DMS79 (cell line): ENCODE measurements around the gene DGAT2.
"Not testable (repeated sequence)": the region's sequence is repeated elsewhere in the genome, so short reads cannot be mapped to it uniquely, and the experiment has no call there.

Experiments used
- DNase-seq: peaks from one replicate; lab custom pipeline; 2025; lab: John Stamatoyannopoulos, UW

The DGAT2 gene, protein sequence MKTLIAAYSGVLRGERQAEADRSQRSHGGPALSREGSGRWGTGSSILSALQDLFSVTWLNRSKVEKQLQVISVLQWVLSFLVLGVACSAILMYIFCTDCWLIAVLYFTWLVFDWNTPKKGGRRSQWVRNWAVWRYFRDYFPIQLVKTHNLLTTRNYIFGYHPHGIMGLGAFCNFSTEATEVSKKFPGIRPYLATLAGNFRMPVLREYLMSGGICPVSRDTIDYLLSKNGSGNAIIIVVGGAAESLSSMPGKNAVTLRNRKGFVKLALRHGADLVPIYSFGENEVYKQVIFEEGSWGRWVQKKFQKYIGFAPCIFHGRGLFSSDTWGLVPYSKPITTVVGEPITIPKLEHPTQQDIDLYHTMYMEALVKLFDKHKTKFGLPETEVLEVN

DNA sequence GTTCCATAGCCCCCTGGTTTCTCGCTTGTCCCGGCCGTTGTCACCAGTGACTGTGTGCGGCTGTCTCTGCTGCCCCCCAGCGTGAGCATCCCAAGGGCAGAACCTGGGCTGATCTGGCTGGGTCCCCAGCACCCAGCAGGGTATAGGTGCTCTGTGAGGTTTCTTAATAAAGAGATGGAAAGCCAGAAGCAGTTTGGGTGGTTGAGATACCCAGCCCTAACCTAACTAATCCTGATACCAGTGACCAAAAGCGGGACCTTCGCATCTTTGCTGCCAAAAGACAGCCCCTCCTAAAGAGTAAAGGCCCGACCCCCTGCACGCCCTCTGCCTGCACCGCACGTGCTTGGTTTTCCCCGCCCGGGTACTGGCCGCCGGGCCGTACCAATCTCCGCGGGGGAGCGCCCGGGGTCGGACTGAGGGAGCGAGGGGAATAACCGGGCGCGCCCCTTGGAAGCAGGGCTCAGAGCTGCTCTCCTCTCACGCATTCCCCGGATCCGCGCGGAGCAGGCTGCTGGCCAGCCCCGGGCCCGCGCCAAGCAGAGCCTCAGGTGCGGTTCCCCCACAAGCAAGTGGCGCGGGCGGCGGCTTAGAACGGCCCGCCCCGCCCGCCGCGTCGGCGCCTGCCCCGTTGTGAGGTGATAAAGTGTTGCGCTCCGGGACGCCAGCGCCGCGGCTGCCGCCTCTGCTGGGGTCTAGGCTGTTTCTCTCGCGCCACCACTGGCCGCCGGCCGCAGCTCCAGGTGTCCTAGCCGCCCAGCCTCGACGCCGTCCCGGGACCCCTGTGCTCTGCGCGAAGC lies at the start of gene DGAT2:
TSS of gene DGAT2 (plus strand) at position 667 of the 797 bp plus-strand sequence. CDS start 214 bp downstream, outside the sequence.
- DNase-seq, result peak; percentile 81

DNA sequence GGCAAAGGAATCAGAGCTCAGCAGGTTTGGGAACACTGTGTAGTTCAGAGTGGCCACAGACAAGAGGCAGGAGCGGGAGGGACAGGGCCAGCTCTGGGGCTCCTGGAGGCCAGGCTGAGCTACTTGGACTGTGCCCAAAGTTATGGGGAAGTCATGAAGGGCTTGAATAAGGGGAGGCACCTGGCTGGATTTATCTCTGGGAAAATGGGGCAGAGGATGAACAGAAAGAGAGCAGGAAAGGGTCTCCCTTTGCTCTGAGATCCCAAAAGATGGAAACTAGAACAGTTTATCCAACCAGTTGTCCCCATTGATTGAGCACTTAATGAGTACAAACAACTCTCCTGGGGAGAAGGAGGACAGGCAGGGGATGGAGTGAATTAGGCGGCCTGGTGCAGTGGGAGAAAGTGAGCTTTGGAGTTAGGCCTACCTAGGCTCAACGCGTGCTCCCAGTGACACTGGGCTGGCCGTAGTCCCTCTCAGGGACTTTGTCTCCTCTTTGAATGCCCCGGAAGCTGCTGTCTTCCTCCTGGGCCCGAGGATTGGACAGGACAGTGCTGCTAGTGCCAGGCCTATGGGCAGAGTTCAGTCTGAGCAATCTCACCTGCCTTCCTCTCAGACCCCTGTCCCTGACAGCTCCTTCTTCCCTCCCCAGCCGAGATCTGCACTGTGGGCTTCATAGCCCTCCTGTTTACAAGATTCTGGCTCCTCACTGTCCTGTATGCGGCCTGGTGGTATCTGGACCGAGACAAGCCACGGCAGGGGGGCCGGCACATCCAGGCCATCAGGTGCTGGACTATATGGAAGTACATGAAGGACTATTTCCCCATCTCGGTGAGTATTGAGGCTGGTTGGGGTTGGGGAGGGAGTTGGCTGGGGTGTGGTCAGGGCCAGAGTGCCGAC lies 49.0 kb upstream of the DGAT2 start:
- DNase-seq, result no peak

DNA sequence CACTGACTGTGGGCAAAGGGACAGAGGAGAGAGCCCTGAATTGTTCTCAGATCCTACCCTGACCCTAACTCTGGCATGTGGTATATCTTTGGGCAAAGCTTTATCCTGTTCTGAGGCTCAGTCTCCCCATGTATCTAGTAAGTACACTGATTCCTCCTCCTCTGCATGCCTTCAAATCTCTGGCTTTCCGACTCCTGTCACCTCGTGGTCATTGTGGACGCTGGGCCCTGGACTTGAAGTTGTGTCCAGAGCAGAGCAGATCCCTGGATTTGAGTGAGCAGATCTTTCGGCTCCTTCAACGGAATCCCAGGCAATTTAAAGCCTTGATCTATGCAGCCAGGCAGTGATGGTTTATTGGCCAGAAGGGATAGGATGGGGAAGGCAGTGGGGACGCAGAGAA lies 47.9 kb upstream of the DGAT2 start:
- no peak for DNase-seq

DNA sequence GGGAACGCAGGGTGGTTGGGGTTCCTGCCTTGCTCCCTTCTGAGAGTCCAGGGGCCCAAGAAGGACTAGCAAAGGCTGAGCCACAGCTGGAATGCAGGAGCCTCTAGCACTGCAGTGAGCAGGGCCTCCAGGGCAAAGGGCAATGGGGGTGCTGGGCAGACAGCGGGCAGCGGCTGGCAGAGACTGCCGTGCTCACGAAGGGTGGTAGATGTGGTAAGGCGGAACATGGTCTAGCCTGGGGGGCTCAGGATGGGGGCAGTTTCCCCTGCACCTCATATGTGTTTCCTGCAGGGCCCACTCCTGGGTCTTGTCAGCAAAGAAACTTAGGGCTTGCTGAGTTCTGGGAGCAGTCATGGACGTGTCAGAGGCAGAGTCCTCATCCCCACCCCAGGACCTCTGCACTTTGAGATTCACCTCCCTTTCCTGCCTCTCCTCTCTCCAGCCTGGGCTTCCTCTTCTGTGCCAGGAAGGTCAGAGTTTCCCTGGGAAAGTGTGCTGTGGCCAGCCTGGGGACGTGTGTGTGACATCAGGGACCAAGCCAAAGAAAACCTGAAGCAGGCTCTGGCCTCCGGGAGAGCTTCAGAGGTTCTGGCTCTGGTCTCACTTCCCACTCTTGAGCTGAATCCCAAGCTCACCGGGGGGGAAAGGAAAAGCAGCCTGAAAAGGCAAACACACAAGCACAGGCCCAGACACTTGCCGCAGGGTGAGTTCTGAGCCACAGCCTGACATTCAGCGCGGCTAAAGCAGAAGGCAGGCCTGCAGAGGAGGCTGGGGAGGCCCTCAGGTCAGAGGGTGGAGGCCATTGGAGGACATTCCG lies 46.5 kb upstream of the DGAT2 start:
- DNase-seq, result no peak

DNA sequence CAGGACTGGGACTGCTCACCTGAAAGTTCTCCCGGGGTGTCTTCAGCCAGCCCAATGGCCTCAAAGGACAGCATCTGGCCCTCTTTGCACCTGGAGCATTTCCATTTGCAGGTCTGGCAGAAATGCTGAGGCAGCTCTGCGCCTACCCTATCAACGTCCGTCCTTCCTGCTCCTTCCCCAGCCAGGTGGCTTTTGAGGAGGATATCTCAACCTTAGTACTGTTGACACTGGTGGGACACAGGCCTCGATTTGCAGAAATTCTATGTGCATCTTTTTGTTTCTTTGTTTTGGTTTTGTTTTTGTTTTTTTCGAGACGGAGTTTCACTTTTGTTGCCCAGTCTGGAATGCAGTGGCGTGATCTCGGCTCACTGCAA lies 45.9 kb upstream of the DGAT2 start:
- DNase-seq, result no peak

DNA sequence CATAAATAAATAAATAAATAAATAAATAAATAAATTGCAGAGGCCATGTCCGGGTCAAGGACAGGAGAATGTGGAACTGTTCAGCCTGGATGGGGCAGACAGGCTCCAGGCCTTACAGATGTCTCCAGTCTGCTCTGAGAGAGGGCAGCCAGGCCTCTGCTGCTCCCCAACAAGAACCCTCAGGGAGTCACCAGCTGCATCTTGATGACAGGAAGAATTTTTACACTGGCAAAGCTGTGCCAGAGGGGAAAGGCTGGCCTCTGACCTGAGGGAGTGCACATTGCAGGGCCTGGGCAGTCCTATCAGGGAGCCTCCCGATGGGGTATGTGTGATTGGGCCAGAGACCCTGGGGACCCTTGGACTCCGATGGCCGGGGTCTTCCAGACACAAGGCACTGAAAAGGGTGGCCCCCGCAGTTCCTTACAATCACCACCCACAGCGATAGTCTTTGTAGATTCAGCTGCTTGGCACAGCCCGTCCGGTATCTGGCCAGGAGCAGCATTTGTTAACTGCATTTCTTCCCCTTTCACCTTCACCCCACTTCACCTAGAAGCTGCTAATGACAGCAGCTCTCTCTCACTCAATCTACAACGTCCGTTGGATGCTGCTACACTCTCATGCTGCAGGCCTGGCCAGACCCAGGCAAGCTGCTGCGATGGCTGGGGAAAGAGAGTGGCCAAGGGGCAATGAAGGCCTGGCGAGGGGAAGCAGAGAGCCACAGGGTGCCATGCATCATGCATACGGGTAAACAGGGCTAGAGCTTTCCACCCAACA lies 42.8 kb upstream of the DGAT2 start:
- DNase-seq, result no peak

DNA sequence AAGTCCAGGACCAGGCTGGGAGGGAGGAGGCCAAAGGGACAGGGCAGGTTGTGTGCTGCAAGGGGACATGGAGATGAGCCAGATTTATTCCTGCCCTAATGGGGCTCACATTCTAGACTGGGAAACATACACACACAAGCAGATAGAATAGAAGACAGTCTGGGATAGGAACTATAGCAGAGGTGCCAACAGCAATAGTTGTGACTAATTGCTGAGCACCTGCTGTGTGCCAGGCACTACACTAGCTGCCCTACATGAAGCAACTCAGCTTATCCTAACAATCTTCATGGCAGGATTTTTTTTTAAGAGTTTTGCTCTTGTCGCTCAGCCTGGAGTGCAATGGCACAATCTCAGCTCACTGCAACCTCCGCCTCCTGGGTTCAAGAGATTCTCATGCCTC lies 39.6 kb upstream of the DGAT2 start:
- no peak for DNase-seq

DNA sequence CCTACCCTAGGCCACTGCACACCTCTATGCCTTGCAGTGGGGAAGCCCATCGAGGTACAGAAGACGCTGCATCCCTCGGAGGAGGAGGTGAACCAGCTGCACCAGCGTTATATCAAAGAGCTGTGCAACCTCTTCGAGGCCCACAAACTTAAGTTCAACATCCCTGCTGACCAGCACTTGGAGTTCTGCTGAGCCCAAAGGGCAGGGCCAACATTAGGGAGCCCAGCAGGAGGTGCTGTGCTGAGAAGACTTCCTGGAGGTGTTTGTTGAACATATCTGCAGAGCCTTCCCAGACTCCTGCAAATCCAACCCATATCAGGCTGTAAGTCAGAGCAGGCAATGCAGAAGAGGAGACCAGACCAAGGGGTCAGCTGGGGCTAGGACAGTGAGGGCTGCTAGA lies 37.5 kb upstream of the DGAT2 start:
- DNase-seq, result no peak

DNA sequence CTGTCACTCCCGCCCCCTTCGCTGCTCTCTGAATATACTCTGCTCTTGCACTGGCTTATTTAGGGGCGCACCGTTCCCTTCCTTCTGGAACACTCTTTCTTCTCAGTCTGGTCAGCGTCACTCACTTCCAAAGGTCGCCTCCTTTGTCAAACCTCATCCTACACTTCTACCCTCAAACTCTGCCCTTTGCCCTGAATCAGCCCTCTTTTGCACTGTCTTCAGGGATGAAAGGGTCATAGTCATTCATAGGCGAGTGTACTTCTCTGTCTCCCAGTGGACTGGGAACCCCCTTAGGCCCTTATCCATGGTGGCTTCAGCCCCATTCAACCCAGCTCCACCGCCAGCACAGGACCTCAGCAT lies 35.5 kb upstream of the DGAT2 start:
- DNase-seq, result no peak

DNA sequence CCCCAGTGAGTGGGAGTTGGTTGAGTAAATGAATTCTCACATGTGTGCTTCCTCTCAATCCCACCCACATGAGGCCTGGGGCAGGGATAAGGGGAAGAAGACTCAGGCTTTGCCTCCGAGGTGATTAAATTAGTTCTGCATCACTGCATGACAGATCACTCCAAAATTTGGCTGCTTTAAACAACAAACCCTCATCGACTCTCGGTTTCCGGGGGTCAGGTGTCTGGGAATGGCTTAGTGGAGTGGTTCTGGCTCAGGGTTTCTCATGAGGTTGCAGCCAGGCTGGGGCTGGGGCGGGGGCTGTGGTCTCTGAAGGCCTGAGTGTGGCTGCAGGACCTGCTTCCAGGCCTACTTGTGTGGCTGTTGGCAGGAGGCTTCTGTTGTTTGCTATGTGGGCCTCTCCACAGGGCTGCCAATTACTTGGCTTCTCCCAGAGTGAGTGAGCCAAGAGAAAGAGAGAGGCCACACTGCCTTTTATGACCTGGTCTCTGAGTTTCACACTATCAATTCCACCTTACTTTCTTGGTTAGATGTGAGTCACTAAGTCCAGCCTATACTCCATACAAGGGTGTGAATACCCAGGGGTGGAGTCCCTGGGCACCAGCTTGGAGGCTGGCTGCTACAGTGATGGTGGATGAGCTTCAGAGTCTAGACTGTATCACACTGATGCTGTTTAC lies 35.0 kb upstream of the DGAT2 start:
- DNase-seq, result peak; percentile 93

DNA sequence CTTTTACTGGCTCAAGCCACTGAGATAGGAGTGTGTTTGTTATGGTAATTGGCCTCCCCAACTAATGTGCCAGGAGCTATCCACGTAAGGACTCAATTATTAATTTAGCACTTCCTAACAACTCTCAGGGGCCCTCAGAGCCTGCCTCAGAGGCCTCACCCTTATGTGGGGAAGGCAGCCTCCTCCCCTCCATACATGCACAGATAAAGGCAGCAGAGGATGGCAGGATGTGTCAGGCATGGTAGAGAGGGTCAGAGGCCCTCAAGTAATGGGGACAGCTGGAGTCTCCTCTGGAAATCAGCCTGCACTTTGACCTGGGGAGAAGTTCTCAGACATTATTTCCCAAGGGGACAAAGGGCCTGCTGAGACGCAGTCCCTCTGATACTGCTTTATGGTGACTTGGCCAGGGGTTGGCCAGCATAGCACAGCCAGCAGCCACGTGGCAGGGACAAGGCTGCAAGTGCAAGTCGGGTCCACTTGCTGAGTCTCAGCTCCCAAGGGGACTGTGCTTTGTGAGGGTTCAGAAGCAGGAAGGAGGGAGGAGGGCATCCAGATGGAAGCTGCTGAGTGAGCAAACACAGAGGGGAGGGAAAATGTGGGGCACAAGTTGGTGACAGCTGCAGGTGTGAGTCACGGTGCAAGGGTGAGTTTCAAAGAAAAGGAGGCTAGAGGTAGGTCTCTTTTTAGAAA lies 33.9 kb upstream of the DGAT2 start:
- no peak for DNase-seq

DNA sequence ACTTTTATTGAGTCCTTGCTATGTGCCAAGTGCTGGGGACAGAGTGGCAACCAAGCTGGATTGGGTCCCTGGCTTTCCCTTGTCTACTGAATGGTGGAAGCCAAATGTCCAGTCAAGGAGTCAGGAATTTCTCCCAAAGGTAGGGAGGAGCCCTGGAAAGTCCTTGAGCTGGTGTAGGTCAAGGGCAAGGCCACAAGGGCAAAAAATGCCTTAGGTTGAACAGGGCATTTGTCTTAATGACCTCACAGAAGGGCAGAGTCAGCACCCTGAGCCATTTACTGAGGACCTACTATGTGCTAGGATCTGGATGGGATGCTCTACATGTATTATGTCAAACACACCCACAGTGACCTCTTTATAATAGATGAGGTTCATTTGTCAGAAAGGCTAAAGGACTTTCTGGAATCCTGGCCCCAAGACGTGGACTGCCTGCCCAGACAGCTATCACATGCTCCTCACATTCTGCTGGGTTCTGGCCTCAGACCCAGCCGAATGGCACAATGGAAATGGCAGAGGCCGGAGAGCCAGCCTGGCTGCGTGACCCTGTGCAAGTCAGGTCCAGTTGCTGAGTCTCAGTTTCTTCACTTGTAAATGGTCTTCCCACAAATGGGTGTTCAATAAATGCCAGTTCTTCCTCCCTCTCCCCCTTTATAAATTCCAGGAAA lies 33.3 kb upstream of the DGAT2 start:
- no peak for DNase-seq

DNA sequence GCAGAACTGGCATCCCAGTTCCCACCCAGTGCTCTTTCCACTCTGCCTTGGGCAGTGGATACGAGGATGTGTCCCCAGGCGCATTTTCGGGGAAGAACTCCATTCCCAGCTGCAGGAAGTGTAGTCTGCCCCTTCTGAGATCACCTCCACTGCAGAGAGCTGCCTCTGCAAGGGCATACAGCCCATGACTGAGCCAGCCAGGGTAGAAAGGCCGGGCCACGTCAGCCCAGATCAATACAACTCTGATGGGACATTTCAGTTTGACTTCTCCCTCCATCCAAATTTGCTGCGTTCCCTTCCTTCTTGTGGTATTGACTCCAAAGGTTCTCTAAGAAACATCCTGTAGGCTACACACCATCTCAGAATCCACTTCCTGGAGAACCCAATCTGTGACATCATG lies 31.3 kb upstream of the DGAT2 start:
- DNase-seq, result no peak

DNA sequence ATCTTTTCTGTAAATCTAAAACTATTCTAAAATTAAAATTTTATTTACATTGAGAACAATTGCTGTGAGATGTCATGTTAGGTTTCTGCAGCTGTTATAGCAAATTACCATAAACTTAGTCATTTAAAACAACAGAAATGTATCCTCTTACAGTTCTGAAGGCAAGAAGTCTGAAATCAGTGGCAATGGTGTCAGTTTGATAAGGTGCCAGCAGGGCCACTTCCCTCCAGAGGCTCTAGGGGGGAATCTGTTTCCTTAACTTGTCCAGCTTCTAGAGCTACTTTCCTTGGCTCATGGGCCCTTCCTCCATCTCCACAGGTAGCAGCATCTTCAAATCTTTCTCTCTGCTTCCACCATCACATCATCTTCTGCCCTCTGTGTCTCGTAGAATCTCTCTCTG lies 27.9 kb upstream of the DGAT2 start:
- DNase-seq, result no peak

DNA sequence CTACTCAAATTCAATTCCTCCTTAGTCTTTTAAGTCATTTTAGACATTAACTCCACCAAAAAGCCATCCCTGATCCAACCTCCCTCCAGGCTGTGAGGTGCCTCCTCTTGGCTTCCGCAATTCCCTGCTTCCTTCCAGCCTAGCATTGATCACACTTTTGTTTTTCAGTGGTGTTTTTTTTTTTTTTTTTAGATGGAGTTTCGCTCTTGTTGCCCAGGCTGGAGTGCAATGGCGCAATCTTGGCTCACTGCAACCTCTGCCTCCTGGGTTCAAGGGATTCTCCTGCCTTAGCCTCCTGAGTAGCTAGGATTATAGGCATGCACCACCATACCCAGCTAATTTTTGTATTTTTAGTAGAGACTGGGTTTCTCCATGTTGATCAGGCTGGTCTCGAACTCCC lies 25.4 kb upstream of the DGAT2 start:
- DNase-seq, result not testable (repeated sequence)

DNA sequence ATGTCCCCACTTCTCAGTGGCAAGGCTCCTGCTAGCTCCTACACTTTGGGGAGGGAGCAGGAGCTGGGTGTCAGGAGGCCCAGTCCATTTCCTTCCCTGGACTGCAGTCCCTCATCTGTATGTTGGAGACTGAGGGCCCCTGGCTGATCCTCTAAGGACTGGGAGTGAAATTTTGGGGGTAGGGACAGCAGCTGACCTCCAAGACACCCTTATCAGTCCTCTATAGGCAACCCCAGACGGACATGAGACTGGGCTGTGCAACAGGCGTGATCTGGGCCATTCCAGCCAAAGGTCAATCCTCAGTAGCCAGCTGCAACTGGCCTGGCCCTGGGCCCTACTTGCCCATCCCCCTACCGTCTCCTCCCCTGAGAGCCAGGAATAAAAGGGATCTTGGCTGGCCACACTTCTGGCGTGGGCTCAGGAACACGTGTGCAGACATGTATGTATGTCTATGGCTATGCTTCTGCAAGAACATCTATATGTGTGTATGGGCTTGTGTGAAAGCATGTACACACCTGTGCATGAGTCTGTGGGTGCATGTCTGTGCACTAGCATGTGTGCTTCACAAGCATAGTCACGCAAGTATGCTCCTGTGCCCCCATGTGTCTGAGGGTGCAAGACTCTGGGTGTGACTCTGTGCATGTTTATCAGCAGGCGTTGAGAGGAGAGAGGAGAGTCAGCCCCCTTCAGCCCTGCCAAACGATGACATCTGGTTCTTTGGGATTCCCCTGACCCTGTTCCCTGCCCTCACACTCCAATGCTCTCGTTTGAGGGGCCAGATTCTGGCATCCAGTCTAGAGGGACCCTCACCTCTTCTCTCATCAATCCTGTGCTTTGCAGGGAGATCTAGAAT lies 24.6 kb upstream of the DGAT2 start:
- DNase-seq, result no peak

DNA sequence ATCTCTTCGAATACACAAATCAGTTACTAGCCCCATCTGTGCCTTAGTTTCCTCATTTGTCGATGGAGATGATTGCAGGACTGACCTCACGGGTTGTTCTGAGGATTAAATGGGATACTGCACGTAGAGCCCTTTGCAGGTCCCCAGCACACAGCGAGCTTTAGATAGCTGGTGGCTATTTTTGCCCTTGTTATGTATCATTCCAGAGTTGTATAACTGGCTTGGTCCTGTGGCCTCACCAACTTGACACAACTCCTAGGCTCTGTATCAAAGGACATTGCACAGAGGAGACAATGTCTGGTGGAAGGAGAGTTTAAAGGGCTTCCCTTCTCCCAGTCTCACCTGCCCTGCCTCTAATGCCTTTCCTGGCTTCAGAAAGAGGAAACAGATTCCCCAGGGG lies 22.8 kb upstream of the DGAT2 start:
- no peak for DNase-seq

DNA sequence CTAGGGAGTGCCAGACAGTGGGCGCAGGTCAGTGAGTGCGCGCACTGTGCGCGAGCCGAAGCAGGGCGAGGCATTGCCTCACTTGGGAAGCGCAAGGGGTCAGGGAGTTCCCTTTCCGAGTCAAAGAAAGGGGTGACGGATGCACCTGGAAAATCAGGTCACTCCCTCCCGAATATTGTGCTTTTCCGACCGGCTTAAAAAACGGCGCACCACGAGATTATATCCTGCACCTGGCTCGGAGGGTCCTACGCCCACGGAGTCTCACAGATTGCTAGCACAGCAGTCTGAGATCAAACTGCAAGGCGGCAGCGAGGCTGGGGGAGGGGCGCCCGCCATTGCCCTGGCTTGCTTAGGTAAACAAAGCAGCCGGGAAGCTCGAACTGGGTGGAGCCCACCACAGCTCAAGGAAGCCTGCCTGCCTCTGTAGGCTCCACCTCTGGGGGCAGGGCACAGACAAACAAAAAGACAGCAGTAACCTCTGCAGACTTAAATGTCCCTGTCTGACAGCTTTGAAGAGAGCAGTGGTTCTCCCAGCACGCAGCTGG lies 19.8 kb upstream of the DGAT2 start:
- DNase-seq, result not testable (repeated sequence)
